Activated T-cell treated with anti-CD3 and anti-CD28 coated beads for 1 hour (primary cell): Measurements from ENCODE around the gene HTRA2.

ENCODE experiments used
- DNase-seq: peaks from one replicate; pipeline ENCODE4 v3.0.0-alpha.2; 2020; ENCODE audit warnings: low read depth

Gene HTRA2

DNA sequence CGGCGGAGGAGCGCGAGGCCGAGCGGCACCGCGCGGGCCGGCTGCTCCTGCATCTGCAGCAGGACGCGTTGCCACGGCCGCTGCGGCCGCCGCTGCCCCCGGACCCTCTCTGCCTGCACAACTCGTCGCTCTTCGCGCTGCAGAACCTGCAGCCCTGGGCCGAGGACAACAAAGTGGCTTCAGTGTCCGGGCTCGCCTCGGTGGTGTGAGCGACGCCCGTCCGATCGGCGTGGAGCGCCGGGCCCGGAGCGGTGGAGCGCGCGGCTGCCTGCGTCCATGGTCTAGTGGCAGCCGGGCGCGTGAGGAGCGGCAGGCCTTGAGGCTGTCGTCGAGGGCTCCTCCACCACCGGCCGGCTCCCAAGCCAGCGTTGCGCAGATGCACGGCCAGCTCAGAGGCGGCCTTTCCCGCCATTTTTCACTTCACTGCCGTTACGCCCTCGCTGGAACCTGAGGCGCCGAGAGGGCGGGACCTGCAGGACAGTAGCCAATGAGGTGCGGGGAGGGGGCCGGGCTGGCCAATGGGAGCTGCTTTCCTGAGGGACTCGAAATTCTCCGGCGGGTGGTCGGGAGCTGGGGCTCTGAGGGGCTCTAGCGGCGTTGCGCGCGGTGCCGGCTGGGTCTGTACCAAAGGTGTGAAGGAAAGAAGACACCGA is 13.6 kb upstream of the HTRA2 start:
- peak; percentile 67 for DNase-seq

DNA sequence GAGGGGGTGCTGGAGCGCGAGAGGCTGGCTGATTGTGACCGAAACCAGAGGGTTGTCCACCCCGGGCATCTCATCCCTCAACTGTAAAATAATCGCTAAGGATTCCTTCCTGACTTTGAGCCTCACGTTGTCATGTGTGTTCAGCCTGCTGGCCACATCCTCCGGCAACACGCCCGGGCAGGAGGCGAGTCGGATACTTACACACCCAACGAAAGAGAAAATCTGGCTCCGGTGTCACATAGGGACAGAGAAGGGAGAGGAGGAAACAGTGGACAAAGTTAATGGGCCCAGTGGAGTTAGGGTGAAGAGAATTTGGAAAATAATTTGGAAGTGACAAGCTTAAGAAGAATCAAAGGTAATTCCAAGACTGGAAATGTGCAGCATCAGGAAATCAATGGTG is 13.1 kb upstream of the HTRA2 start:
- no peak for DNase-seq

DNA sequence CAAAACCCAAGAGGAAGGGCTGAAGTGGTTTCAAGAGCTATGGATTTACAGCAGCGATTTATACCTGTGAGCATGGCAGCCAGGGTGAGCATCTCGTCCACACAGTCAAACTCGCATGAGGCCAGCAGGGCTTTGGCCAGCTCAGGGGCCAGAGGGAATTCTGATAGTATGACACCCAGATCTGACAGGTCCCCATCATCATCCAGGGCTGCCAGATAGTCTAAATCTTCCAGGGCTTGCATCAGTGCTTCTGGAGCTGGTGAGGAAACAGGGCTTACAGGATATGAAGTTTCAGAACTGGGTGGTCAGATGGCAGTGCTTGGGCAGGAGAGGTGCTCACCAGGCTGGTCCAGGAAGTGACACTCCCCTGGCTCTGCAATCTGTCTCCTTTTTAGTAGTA is 7.2 kb upstream of the HTRA2 start:
- DNase-seq: no peak

DNA sequence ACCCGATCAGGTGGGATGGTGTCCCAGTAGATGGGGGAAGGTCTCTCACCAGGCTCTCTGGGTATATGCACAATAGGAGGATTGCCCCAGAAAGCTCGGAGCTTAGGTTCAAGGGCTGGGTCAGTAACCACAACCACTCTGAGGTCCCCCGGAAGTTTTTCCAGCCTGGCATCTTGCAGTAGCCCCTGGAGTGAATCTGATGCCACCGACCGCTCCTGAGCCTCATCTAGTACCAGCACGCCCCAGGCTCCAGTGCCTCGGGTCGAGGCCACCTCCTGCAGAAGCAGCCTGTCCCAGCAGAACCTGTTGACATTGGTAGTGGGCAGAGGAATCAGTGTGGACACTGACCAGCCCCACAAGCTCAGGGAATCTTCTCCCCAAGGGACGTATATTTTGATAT is 5.7 kb upstream of the HTRA2 start:
- DNase-seq: no peak

DNA sequence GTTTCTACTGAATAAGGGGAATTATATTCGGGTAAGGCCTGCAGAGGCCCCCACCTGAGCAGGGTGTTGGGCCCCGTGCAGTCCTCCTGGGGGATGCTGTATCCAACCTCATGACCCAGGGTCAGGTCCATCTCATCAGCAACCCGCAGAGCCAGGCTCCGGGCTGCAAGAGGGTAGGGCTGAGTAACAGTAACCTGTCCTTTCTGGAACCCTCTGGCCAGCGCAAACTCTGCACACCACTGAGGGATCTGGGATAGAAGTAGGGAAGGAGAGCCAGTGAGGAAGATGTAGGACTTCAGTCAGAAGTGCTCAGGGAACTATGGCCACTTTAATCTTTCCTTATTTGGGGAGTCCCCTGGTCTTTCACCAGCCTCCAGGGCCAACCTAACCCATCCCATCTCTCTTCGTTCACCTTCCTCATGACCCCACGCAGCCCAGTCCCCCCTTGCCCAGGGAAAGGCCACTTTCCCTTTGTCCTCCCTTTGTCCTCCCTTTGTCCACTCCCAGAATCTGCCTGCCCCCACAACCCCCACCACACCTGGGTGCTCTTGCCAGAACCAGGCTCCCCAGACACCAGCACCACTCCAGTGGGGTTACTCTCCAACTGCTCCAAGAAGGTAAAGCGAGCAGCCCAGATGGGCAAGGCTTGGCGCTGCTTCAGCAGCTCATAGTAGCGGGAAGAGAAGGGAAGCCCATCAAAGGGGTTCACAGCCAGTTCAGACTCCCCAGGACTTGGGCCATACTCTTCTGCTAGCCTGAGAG is 4.6 kb upstream of the HTRA2 start:
- DNase-seq: no peak

DNA sequence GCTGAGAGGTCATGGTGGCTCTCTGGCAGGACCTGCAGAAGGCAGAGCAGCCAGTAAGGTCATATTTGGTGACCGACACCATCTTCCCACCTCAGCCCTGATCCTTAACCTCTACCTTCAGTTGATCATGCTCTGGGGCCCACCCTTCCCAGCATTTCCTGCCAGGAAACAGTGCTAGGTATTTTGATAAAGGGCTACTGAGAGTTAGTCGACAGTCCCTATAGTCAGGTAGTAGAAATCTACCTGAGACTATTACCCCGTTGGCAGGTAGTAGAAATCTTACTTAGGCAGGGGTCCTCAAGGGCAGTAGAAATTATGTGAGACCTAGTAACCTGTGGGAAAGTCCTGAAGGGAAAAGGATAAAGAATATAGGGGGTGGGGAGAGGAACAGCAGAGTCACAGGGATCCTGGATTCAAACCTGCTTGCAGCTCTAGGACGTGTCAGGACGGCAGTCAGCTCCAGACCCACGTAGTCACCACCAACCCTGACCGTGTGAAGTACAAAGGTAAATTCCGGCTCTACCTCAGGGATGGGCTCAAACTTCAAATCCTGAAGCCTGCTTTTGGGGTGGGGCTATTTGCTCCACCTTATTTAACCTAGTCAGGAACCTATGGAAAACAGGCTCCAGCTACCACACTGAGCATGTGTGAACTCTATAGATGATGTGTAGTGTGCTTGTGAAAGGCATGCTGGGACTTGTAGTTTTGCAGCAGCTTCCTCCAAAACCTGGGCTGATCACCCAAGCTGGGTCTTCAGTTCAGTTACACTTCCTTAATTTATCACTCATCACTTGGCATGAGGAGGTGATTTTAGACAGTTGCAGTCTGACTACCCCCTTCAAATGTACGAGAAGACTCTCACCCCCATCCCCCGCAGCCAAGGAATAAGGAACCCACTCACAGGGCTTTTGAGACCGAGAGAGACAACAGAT is 3.8 kb upstream of the HTRA2 start, which contains the start of gene DQX1:
Gene DQX1, minus strand, starts transcription at position 515 of the 932 bp plus-strand sequence. Its CDS starts 502 bp downstream, at position 13.
- DNase-seq: no peak

DNA sequence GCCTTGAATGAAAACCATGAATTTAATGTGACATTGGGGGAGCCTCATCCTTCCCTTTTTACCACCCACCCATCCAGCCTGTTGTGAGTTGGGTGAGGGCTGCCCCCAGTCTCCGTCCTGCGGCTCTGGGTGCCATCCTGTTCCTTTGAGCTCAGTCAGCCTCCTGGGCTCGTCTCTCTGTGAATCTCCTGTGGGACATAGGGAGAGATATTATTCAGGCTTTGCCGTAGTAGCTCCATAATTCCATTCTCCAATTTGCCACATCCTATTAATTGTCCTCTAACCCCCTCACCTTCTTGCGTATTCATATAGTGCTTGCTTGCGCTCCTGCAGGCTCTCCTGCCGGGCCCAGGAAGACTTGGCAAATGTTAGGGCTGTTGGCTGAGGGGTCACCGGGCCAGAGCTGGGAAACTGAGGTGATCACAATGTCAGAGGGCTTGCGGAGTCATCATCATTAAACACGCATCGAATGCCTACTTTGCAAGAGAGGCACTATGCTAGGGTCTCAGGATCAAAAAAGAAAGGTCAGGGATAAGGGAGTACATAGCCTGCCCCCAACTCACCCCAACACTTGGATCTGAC is 3.0 kb upstream of the HTRA2 start:
- no peak for DNase-seq

DNA sequence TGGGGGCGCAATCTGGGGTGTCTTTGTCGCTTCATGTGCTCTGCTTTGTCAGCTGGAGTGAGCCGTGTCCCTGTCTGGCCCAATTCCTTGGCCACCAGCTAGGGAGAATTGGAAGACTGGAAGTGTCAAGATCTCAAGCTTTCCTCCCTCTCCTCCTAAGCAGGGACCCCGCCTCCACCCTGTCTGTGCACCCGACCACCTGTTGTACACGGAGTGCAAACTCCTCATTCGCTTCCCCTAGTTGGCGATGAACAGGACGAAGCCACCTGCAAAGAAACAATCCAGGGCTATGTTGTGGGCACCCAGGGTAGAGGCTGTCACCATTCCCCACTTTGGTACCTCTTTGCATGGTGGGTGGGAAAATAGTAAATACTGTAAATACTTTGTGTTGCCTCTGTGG is 2.0 kb upstream of the HTRA2 start:
- DNase-seq: no peak

DNA sequence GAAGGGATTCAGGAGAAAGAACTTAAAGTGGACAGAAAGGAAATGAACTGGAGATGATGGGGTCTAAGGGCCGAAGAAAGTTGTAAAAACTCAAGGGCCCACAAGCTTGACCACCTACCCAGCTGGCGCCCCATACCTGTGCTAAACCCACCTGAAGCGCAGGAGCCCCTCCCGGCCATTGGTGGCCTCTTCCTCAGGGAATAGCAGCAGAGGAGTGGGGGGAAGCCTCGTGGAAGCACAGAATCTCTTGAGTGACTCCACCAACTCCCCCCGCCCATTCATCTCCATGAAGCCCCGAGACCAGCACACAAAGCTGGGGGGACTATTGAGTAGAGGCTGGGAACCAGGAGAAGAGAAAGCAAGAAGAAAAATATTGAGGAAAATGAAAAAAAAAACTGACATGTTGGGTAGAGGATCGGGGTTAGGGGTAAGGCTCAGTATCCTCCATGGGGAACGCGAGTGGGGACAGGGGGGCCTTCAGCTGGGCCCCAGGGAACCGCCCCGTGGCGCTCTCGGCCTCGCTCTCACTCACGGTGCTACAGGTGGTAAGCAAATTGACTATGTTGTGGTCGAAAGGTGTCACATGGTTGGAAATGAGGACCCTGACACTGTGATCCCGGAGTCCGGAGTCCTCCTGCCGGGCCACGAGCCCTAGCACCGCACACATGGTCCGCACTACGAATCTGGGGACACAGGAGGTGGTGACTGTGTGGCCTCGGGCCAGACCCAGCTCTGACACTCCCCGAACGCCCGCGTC is 955 bp upstream of the HTRA2 start:
- no peak for DNase-seq

DNA sequence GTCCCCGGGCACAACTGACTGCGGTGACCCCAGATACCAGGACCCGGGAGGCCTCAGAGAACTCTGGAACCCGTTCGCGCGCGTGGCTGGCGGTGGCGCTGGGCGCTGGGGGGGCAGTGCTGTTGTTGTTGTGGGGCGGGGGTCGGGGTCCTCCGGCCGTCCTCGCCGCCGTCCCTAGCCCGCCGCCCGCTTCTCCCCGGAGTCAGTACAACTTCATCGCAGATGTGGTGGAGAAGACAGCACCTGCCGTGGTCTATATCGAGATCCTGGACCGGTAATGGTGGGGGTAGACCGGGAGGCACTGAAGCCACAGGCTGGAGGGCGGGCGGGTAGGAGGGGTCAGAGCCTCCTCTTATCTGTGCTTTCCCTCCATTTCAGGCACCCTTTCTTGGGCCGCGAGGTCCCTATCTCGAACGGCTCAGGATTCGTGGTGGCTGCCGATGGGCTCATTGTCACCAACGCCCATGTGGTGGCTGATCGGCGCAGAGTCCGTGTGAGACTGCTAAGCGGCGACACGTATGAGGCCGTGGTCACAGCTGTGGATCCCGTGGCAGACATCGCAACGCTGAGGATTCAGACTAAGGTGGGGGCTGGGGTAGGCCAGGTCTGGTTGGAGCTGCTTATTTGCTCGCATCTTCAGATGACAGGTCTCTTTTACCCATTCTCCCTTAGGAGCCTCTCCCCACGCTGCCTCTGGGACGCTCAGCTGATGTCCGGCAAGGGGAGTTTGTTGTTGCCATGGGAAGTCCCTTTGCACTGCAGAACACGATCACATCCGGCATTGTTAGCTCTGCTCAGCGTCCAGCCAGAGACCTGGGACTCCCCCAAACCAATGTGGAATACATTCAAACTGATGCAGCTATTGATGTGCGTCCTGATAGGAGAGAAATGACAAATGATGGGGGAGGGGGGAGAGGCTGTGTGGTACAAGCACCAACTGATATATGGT is 780 bp downstream of the HTRA2 start:
- DNase-seq: peak; percentile 30

DNA sequence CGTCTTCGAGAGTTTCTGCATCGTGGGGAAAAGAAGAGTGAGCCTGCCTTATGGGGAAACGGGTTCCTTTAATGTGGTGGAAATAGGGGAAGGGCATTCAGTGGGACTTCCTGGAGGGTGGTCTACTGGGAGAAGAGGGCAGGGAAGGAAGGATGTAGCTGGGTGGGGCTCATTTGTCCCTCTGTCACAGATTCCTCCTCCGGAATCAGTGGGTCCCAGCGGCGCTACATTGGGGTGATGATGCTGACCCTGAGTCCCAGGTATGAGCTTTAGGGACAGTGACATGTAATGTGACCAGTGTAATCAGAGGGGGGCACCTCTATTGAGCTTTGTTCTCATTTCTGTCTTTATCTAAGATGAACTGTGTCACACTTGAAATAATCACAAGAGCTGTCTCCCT is 1.9 kb downstream of the HTRA2 start:
- no peak for DNase-seq

DNA sequence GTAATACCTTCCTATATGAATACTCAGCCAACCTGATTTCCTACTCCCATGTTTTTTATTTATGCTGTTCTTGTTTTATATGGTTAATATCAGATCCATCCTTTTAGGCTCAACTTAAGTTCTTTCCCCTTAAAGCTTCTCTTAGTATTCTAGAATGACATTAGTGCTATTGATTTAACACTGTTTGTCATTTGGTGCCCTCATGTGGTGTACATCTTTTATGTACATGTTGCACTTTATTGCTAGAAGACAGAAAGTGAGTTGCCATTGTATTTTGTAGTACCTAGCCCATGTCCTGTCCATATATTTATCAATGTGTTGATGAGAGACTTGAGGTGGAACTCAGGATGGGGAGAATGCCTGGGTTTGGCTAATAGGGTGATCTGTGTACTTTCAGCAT is 2.5 kb downstream of the HTRA2 start:
- DNase-seq: no peak

DNA sequence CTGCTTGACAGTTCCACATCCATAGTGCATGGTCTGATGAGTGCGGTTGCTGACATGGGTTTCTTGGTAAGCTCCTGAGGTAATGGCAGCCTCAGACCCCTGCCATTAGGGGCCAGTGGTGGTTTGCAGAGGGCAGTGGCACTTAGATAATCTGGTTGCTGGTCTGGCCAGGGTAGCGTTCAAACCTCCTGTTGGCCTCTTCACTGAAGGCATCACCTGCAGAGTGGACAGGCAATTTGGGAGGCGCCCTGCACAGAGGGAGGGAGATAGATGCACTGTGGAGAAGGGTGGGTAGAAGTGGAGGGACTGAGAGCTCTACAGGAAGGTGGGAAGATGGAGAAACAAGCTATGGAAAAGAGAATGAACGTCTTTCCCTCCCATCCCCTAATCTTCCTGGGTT is 3.7 kb downstream of the HTRA2 start:
- no peak for DNase-seq

DNA sequence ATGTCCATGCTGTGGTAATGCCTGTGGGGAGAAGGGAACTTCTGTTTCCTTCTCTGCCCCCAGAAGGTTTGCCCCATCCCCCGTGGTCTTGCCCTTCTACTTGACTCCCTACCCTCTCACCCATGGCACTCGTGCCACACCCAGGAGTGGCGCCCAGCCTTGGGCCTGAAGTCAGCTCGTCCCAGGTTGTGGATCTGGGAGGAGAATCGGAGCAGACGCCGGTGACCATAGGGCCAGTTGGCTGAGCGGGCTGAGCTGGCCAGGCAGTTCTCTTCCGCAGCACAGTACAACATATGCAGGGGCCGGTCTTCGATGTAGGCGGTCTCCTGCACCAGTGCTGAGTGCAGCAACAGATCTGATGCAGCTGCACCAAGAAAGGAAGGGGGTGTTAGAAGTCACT is 4.7 kb downstream of the HTRA2 start:
- no peak for DNase-seq

DNA sequence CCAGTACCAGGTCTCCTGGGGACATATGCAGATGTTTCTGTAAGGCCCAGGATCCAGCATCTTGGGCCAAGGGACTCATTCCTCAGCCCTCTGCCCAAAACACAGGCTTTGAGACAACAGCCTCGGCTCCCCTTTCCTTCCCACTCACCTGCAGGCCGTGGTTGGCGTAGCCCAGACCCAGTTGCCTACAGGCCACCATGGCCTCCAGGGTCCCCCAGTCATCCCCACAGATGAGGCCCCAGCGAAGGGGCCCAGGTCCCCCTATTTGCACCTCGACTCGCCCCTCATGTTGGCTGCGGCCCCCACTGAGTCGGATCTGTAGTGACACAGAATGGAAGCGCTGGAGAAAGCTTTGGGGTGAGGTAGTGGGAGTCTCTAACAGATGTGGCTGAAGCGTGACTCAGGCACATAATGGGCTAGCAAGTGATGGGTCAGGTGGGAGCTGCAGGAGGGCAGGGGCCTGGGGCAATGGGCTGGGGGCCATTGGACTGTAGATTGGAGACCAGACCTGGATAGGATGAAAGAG is 5.8 kb downstream of the HTRA2 start:
- DNase-seq: no peak

DNA sequence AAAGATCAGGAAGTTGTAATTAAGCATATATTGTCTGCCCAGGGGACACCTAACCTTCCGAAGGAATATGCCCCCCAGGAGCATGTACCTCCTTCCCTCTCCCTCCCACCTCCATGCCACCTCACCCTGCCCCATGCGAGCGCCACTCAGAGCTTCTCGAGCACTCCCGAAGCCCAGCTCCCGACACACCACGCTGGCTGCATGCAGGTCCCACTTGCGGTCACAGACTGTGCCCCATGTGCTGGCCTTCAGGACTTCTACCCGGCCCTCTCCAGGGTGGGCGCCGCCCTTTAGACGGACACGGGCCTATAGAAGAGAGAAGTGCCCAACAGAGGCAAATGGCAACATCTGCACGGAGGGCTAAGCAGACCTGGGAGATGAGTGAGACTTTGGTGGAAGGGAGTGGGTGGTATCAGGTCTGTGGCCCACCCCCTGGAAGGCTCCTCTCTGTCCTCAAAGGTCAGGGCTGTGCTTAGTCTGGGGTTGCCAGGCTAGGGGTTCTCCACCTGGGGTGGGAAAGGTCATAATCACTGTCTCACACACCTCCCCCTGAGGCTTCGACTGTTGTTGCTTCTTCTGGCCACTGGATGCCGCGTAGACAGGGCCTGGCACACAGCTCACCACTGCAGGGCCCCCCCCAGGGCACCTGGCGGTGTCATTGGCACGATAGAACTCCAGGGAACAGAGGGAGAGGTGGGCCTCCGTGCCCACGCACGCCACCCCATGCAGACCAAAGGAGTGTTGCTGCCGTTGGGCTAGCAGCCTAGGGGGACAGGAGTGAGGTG is 6.6 kb downstream of the HTRA2 start:
- DNase-seq: no peak

DNA sequence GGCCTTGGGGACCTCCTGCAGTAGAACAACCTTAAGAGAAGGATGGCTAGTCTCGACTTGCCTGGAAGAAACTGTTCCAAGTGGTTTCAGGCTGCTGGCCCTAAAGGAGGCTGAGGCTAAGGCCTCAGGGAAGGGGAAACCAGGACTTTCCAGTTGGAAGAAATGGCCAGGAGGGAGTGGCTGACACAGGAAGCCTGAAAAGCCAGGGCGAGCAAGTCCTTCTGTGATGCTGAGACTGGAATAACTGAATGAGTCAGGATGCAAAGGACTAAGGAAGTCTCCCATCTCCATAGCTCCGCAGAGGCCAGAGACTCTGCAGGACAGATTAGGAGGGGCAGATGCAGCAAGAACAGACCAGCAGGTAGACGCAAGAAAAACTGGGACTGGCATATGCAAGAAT is 7.4 kb downstream of the HTRA2 start:
- DNase-seq: no peak

DNA sequence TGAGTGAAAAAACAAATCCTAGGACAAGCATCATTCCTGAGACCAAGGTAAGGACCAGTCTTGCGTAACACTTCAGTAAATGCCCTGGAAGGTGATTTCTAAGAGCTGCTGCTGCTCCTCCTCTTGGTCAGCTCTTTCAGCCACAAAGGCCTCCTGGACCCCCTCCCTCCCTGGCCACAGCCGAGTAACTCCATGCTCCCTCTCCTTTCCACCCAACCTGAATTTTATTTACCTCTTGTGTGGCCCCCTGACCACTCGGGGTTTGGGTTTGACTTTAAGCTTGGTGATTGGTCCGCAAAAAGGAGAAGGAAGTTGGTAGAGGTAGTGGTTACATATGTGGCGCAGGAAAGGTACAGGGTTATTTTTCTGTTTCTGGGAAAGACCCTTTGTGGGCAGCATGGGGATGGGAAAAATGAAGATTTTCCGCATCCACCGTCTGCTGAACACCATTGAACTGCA is 9.2 kb downstream of the HTRA2 start:
- no peak for DNase-seq

DNA sequence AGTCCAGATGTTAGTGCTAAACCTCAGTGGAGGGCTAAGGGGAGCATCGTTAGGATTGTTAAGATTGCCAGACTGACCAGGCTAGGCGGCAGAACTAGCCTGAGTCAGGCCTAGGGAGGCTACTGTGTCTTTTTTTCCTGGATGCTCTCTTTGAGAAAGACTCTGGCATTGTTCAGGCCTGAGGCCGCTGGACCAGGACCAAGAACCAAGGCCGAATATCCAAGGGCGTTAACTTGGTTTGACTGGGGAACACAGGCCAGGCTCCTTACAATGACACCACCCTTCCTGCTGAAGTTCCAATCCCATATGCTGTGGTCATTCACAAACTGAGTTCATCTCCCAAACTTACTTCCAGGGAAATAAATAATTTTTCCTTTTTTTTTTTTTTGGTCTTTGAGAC is 10.6 kb downstream of the HTRA2 start:
- no peak for DNase-seq
